AG08396 (cell line): Measurements from ENCODE around the gene YIPF2.
"Not testable (repeated sequence)": the region's sequence is repeated elsewhere in the genome, so short reads cannot be mapped to it uniquely, and the experiment has no call there.

Experiments used
- DNase-seq: peaks from one replicate; pipeline ENCODE4 v3.0.0; 2012; ENCODE audit warnings: low spot score, mixed read lengths

The YIPF2 gene

DNA sequence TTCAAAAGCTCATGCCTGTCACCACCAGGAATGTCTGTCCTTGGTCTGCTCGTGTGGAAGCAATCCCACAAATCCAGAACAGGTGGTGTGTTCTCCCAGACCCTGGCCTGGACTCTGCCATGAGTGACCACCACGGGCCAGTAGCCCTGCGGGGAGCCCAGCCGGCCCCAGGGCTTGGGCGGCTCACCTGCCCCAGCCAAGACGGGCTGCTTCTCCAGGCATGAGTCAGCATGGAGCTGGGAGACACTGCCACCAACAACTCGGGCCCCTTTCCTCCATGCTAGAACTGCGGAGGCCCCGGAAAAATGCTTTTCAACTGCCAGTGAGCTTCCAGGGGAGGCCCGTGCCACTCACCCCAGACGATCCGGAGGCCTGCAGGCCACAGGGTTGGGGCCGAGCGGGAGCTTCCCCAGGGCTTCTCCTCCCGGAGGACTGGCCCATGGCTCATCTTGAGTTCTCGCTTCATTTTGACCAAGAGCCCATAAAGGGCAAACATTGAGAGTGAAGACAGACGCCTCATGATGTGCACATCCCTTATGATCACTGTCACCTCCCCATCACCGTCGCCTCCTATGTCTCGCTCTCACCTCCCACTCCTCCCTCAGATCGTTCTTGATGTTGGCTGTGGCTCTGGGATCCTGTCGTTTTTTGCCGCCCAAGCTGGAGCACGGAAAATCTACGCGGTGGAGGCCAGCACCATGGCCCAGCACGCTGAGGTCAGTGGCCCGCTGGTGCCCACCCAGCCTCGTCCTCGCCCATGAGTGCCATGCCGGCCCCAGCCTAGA, 16.7 kb downstream of the YIPF2 start:
- DNase-seq, result no peak

- no peak for DNase-seq
Measured at GRCh38 chr19:10908380-10908960, 20.0 kb downstream of the YIPF2 start.

DNA sequence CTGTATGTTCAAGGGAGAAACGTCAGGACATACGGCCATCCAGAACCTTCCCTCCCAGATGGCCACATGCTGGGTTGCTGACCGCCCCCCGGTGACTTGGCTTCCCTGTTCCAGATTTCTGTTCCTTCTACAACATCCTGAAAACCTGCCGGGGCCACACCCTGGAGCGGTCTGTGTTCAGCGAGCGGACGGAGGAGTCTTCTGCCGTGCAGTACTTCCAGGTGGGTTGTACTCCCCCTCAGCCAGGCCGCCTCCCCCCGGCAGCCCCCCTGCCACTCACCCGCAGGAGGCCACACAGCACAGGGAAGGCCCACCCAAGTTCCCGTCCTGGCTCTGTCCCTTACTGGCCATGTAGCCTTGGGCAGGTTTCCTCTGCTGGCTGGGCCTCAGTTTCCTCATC, 20.5 kb downstream of the YIPF2 start:
- no peak for DNase-seq

GRCh38 chr19:10899151-10899653, 29.2 kb downstream of the YIPF2 start:
- DNase-seq, result no peak

DNA sequence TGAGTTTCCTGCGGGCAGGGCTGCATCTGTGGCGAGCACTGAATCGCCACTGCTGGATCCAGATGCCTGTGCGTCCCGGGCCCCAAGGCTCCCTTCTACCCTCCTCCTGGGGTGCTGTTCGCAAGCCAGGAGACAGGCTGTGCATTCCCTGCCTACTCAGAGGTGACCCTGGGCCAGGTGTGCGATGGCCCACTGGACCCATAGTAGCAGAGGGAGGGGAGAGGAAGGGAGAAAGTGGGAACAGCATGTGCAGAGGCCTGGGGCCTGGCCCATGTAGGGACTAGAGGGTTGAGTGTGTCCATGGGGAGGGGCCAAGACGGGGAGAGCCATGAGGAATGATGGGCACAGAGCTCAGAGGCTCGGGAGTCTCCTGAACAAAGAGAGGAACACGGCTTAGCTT, 29.8 kb downstream of the YIPF2 start:
- DNase-seq, result no peak

DNA sequence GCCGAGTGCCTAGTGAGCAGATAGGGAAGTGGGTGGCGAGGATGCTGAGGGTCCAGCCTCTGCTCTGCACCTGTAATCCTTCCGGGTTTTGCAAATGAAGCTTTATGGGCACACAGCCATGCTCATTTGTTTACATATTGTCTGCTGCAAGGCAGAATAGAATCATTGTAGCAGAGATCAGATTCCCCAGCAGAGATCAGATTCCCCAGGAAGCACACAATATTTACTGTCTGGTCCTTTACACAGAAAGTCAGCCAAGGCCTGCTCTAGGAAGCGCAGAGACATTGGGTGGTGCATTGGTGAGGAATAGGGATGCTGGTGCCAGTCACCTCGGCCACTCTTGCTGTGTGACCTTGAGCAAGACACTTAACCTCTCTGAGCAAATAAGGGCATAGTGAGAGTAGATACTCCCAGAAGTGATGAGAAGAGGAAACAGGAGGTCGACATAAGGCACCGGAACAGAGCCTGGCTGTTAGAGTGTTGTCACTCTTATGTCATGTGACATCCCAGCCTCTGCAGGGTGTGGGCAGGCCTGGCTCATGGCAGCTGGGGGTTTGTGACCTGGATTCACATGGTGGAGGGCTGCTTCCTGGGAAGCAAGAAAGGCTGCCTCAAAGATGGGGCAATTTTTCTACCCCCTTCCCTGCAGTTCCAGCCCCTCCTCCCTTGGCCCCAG, 31.4 kb downstream of the YIPF2 start:
- DNase-seq, result no peak

- DNase-seq, result no peak
Measured at GRCh38 chr19:10895920-10896319, 32.5 kb downstream of the YIPF2 start.

GRCh38 chr19:10895363-10895762, 33.1 kb downstream of the YIPF2 start:
- no peak for DNase-seq

- no peak for DNase-seq
Measured at GRCh38 chr19:10894911-10895213, 33.6 kb downstream of the YIPF2 start.

GRCh38 chr19:10892256-10892655, 36.2 kb downstream of the YIPF2 start:
- no peak for DNase-seq

DNA sequence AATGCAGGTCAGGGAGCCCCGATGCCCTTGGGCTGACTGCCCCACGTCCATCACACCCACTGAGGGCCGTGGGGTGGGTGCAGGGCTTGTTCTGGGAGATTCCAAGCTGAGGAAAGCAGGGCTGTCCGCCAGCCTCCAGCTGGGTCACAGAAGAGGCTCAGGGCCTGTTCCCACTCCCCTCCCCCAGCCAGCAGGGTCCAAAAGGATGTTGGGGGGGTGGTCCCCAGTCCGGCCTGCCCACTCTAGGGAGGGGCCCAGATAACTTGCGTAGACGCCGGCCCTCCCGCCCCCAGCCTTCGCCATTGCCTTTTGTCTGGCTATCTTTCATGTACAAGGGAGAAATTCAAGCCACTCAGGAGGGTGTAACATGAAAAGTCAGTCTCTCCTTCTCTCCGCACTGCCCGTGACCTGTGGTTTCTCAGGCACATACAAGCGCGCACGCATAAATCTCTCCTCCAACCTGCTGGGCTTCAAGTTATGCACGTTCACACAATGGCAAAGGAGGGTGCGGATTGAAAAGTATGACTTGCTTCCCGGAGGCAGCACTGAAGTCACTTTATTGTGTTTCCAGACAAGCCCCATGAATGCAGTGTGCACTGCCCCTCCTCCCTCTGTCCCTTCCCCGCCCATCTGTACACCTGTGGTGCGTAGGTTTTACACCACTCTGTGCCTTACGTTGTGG, 36.9 kb downstream of the YIPF2 start:
- DNase-seq, result no peak

DNA sequence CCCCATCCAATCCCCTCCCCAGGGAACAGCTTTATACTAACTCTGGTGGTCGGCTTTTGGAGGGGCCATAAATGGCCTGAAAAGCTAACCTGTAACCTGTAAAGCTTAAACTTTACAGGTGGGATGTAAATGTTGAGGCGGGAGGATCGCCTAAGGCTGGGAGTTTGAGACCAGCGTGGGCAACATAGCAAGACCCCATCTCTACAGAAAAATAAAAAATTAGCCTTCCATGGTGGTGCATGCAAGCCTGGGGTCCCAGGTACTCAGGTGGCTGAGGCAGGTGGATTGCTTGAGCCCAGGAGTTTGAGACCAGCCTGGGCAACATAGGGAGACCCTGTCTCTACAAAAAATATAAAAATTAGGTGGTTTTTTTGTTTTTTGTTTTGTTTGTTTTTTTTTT, 38.6 kb downstream of the YIPF2 start:
- no peak for DNase-seq

- DNase-seq, result no peak
Measured at GRCh38 chr19:10888421-10888866, 40.0 kb downstream of the YIPF2 start.

DNA sequence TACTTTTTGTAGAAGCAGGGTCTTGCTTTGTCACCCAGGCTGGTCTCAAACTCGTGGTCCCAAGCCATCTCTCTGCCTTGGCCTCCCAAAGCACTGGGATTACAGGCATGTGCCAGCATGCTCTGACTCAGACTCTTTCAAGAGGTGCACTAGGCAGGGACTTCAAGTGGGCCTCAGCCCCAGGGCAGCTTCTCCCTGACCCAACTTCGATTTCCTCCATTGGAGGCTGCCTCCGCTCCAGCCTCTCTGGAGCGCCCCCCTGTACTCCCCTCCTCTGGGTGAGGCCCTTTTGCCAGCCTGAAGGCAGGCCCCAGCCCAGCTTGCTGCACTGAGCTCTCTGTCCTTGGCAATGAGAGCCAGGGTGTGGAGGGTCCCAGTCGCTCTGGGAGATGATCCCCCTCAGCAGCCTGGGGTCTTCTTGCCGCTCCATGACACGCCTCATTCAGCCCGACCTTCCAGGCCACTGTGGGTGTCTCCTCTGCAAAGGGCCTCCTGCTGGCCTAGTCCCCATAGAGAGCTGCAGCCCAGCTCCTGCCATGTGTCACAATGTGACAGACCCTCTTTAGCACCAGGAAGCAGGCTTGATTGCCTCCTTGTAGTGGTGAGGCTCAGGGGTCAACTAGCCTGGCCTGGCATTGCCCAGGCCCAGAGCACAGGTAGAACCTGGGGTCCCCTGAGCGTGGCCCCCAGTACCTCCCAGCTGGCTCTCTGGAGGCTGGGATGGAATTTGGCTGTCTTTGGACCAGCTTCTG, 40.6 kb downstream of the YIPF2 start:
- no peak for DNase-seq

DNA sequence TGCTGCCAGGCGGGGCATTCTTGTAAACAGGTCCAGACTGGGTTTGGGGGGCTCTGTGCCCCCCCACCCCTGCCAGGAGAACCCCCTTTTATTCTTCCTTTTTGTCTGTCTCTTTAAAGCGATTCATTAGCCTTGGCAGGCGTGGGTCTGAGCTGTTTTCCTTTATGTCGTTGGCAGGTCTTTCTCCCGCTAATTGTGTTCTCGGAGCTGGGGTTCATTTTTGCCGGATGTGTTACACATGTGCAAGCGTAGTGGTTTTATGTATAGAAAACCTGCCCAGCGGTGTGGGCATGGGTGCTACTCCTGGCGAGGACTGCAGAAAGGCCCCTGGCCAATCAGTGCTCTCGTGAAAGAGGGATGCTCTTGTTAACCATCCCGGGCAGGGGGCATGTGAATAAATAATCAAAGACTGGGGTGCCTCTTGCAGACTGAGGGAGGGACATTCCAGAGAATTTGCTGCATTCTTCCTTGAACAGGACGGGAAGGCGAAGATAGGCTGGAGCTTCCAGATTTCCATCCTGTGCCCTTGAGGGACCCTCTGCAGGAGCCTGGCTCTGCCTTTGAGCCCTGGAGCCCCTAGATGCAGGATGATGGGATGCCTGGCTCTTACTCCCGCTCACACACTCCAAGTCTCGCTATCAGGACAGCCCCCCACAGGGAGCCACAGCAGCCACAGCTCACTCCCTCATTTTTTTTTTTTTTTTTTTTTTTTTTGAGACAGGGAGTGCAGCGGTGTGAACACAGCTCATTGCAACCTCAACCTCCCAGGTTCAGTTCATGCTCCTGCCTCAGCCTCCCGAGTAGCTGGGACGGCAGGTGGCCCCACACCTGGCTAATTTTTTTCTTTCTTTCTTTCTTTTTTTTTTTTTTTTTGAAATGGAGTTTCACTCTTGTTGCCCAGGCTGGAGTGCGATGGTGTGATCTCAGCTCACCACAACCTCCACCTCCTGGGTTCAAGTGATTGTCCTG, 43.0 kb downstream of the YIPF2 start:
- DNase-seq, result peak; percentile 15

DNA sequence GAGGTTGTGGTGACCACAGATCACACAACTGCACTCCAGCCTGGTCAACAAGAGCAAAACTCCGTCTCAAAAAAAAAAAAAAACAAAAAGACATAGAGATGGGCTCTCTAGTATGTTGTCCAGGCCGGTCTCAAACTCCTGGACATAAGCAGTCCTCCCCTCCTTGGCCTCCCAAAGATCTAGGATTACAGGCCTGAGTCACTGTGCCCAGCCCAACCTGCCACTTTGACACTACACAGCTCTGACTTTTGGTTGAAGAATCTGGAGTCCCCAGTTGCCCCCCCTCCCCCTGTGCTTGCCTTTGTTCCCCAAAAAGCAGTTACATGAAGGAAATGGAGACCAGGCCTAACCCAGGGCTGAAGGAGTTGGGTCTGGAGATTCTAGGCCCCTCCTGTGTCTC, 44.2 kb downstream of the YIPF2 start:
- DNase-seq, result peak; percentile 72

DNA sequence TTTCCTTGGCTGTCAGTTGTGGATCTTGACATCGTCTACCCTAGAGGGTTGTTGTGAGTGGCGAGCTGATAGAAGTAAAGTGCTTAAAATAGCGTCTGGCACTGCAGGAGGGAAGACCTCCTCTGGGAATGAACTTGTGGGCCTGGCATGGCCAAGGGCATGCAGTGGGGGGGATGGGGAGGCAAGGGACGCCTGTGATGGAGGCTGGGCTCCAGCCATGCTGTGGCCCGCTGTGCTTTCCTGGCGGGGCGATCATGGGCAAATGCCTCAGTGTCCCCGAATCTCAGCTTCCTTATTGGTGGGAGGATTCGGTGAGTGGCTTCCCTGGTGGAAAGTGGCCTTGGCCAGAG, 46.4 kb downstream of the YIPF2 start:
- no peak for DNase-seq

GRCh38 chr19:10881403-10882107, 46.9 kb downstream of the YIPF2 start:
- DNase-seq, result no peak

DNA sequence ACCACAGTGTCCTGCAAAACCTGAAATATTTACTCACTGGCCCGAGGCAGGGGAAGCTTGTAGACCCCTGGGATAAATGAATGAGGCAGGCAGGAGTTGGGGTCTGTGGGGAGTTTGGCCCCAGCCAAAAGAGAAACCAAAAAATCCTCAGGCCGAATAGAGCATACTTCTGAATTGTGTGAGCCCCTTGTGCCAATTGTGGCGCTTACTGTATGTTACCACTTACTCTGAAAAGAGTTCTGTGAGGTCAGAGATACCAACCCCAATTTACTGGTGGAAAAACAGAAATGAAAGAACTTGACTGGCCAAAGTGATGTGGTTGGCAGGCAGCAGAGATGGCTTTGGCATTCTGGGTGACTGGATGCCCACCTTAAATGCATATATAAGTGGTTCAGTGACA, 50.2 kb downstream of the YIPF2 start:
- DNase-seq, result no peak

GRCh38 chr19:10877608-10878007, 50.8 kb downstream of the YIPF2 start:
- not testable (repeated sequence) for DNase-seq
